GM06990 (cell line): ENCODE measurements around the gene REEP3.

Experiments used
- DNase-seq: peaks from one replicate; pipeline ENCODE4 v3.0.0-alpha.2; 2011; ENCODE audit not compliant: insufficient read length; ENCODE audit errors: extremely low read depth
- H3K27me3 ChIP-seq: replicated peaks from 2 replicates; pipeline ENCODE4 v1.6.0; 2011; ENCODE audit warnings: low read length; ENCODE audit not compliant: control insufficient read depth, insufficient read depth
- H3K36me3 ChIP-seq: 2 replicates; pipeline ENCODE4 v1.5.1; 2011; ENCODE audit warnings: low read length; ENCODE audit not compliant: control insufficient read depth, insufficient read depth
- H3K4me3 ChIP-seq: replicated peaks from 2 replicates; pipeline ENCODE4 v1.5.1; 2011; ENCODE audit warnings: low read depth, mild to moderate bottlenecking, control low read depth, low read length
- TF ChIP-seq, protein P1 (sequence below): IDR thresholded peaks from 2 replicates; pipeline ENCODE4 v1.5.1; 2011; ENCODE audit warnings: low read length, control low read depth, mild to moderate bottlenecking, inconsistent platforms; ENCODE audit not compliant: insufficient read depth, poor library complexity, severe bottlenecking

REEP3 gene

DNA sequence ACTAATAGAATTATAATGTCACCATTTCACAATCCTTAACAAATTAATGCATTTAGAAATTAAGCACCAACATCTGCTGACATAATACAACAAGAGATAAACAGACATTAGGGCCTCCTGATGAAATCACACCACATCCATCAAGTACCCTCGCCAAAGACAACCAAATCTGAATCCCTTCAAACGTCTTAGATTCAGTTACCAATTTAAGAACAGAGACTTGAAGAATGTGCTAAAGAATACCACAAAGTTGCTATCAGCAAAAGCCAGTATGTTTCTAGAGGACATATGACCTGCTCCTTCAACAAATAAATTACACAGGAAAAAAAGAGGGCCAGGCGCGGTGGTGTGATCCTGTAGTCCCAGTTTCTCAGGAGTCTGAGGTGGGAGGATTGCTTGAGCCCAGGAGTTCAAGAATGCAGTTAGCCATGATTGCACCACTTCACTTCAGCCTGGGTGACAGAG is 144.5 kb downstream of the REEP3 start:
- Histone ChIP-seq H3K4me3 (no peak overlapping the region), H3K27me3 (no peaks in the 10 kb centered on the region), H3K36me3 (no peaks in the 10 kb centered on the region)
- TF ChIP-seq, protein P1, sequence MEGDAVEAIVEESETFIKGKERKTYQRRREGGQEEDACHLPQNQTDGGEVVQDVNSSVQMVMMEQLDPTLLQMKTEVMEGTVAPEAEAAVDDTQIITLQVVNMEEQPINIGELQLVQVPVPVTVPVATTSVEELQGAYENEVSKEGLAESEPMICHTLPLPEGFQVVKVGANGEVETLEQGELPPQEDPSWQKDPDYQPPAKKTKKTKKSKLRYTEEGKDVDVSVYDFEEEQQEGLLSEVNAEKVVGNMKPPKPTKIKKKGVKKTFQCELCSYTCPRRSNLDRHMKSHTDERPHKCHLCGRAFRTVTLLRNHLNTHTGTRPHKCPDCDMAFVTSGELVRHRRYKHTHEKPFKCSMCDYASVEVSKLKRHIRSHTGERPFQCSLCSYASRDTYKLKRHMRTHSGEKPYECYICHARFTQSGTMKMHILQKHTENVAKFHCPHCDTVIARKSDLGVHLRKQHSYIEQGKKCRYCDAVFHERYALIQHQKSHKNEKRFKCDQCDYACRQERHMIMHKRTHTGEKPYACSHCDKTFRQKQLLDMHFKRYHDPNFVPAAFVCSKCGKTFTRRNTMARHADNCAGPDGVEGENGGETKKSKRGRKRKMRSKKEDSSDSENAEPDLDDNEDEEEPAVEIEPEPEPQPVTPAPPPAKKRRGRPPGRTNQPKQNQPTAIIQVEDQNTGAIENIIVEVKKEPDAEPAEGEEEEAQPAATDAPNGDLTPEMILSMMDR: no peak
- DNase-seq: no peak

DNA sequence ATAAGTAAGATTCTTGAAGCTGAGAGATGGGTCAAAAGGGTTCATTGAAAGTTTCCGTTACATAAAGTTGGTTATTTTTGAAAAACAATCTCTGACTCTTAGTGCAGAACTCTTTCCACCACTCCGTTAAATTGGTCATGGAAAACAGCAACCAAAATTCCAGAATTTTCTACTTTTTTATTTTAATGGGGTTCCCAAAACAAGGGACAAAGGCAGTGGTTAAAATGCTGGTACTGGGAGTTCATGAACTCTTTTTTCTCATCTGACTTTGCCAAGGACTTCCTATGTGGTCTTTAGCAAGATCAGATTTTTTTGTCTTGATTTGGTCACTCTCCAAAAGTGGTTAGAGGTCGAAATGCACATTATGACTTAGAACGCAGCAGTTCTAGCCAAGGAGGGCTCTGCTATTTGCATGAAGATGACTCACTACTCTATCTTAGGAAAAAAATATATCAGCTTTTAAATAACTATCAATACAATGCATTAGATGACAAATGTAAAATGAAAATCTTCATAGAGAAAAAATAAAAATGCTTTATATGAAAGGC is 145.7 kb downstream of the REEP3 start:
- Histone ChIP-seq H3K4me3 (no peak overlapping the region), H3K27me3 (no peaks in the 10 kb centered on the region), H3K36me3 (no peaks in the 10 kb centered on the region)
- TF ChIP-seq, protein P1: no peak
- no peak for DNase-seq

DNA sequence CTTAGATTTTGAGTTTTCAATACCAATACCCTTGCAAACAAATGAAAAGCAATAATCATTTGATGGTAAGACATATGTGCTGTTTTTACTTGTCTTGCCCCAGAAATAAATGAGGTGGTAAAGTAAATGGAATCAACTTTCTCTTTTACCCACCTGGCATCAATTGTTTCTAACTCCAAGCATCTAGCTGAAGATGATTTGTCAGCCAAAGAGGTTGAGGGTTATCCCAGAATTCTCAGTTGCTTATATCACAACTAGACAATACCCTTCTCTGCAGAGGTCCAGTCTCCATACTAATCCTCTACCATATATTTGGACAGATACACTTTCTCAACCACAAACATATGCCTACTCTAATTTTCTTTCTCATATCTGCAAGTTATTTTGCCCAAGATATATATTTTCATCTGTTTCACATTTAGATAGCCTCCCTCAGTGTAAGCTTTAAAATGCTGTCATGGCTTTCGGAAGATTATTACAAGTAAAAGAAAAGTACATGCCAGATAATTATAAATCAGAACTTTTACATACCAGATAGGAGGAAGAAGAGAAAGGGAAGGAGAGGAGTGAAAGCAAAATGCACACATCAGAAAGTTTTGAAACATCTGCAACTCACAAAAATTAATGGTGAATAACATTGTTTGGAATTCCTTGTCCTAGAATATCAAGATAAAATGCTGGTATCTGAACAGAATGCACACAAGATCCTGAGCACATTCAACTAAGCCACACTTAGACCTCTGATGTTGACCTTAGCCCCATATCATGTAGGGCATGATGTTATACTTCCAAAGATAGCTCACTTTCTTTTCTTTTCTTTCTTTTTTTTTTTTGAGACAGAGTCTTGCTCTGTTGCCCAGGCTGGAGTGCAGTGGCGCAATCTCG is 146.6 kb downstream of the REEP3 start:
- DNase-seq: no peak
- no peaks in the 10 kb centered on the region for H3K36me3 ChIP-seq
- TF ChIP-seq, protein P1: no peak
- no peaks in the 10 kb centered on the region for H3K27me3 ChIP-seq
- no peak overlapping the region for H3K4me3 ChIP-seq

DNA sequence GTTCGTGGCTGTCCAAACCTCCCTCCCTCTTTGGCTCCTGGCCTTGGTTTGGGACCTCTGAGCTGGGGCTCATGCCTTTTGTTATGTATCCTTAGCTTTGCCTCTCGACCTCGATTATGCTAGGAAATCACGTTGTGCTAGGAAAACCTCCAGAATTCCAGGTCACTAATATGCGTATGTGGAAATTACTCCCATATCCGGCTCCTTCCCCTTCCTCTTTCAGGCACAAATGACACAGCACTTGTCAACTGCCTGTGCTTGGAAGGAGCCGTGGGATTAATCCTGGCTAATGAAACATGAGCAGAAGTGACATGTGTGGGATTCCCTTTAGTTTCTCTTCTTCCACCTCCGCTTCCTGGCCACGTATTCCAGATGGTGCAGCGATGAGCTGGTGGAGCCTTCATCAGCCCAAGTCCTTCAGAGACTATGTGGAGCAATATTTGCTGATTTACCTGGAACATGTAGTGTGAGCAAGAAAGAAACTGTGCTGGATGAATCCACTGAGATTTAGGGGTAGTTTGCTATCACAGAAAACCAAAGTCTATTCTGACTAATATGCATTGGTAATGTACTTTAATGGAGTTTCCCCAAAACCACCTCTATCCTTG is 149.2 kb downstream of the REEP3 start:
- Histone ChIP-seq H3K27me3 (no peaks in the 10 kb centered on the region), H3K36me3 (no peaks in the 10 kb centered on the region), H3K4me3 (no peak overlapping the region)
- TF ChIP-seq, protein P1: no peak
- DNase-seq: no peak

DNA sequence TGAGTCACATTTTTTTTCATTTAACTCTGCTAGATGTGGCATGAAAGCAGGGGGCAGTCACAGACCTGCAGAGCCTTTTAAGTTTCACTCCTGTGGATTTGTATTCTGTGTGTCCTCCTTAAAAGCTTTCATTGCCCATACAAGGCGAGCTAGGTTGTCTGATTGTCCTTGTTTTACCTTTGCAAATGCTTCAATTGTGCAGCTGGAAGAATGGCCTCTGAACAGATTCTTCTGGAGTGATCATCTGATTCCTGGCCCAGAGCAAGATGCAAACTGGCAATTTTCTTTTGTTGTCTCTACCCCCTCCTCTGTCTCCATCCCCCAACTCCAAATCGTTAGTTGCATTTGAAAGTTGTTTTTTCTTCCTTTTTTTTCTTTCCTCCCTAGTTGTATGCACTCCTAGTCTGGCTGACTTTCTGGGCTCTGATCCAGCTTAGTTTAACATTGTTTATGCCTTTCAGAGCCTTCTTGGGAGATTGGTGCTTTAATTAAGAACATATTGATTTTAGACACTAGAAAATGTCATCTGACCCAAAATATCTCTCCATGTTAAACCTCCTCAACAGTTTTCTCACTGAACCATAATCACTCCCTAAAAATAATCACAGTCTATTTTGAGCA is 150.2 kb downstream of the REEP3 start:
- no peak overlapping the region for H3K4me3 ChIP-seq
- no peaks in the 10 kb centered on the region for H3K36me3 ChIP-seq
- TF ChIP-seq, protein P1: no peak
- no peak for DNase-seq
- H3K27me3 ChIP-seq: no peaks in the 10 kb centered on the region
